ENCODE results near the gene HSF2BP.

HSF2BP gene

GRCh38 chr21:43635436-43635835, 23.9 kb downstream of the HSF2BP start:
- Mint-ChIP-seq H3K27me3 (ENCODE audit: low read depth) (no peaks in the 10 kb centered on the region), H3K9me3 (peaks cover 6% of the 10 kb centered on the region), H3K27ac (no peak overlapping the region), H3K36me3 (ENCODE audit: low read depth) (peaks cover 12% of the 10 kb centered on the region), H3K4me1 (no peaks in the 10 kb centered on the region), H3K4me3 (no peak overlapping the region)
- no peak for TF ChIP-seq CTCF (IDR thresholded peaks at IDR 0.05; ENCODE audit: unreplicated experiment in 3 of 3)

GRCh38 chr21:43634618-43635017, 24.7 kb downstream of the HSF2BP start:
- H3K36me3 Mint-ChIP-seq (ENCODE audit: low read depth): peaks cover 19% of the 10 kb centered on the region
- peaks cover 9% of the 10 kb centered on the region for H3K9me3 Mint-ChIP-seq

GRCh38 chr21:43632373-43632905, 26.8 kb downstream of the HSF2BP start:
- Mint-ChIP-seq H3K36me3 (ENCODE audit: low read depth) (peaks cover 37% of the 10 kb centered on the region), H3K4me1 (no peaks in the 10 kb centered on the region), H3K4me3 (no peak overlapping the region), H3K27me3 (ENCODE audit: low read depth) (no peaks in the 10 kb centered on the region), H3K9me3 (peaks cover 19% of the 10 kb centered on the region), H3K27ac (no peak overlapping the region)
- TF ChIP-seq CTCF (IDR thresholded peaks at IDR 0.05; ENCODE audit: unreplicated experiment in 3 of 3): no peak

More at GRCh38 chr21:43634618-43635017, 24.7 kb downstream of the HSF2BP start:
- no peak for TF ChIP-seq CTCF (IDR thresholded peaks at IDR 0.05; ENCODE audit: unreplicated experiment in 3 of 3)
- no peak overlapping the region for H3K4me3 Mint-ChIP-seq
- no peaks in the 10 kb centered on the region for H3K27me3 Mint-ChIP-seq (ENCODE audit: low read depth)
- no peak overlapping the region for H3K27ac Mint-ChIP-seq
- no peaks in the 10 kb centered on the region for H3K4me1 Mint-ChIP-seq

- peaks cover 19% of the 10 kb centered on the region for H3K9me3 Mint-ChIP-seq
- no peaks in the 10 kb centered on the region for H3K4me1 Mint-ChIP-seq
- H3K27ac Mint-ChIP-seq: no peak overlapping the region
- no peak overlapping the region for H3K4me3 Mint-ChIP-seq
- H3K27me3 Mint-ChIP-seq (ENCODE audit: low read depth): no peaks in the 10 kb centered on the region
- H3K36me3 Mint-ChIP-seq (ENCODE audit: low read depth): peaks cover 37% of the 10 kb centered on the region
- TF ChIP-seq CTCF (IDR thresholded peaks at IDR 0.05; ENCODE audit: unreplicated experiment in 3 of 3): no peak
Measured at GRCh38 chr21:43631411-43632107, 27.7 kb downstream of the HSF2BP start.

- H3K27me3 Mint-ChIP-seq (ENCODE audit: low read depth): no peaks in the 10 kb centered on the region
- H3K27ac Mint-ChIP-seq: no peak overlapping the region
- no peak for TF ChIP-seq CTCF (IDR thresholded peaks at IDR 0.05; ENCODE audit: unreplicated experiment in 3 of 3)
- peaks cover 37% of the 10 kb centered on the region for H3K36me3 Mint-ChIP-seq (ENCODE audit: low read depth)
- H3K9me3 Mint-ChIP-seq: peaks cover 19% of the 10 kb centered on the region
- H3K4me3 Mint-ChIP-seq: no peak overlapping the region
- no peaks in the 10 kb centered on the region for H3K4me1 Mint-ChIP-seq
Measured at GRCh38 chr21:43627527-43627926, 31.8 kb downstream of the HSF2BP start.

- peaks cover 30% of the 10 kb centered on the region for H3K36me3 Mint-ChIP-seq (ENCODE audit: low read depth)
- TF ChIP-seq CTCF (IDR thresholded peaks at IDR 0.05; ENCODE audit: unreplicated experiment in 3 of 3): no peak
- H3K27ac Mint-ChIP-seq: no peak overlapping the region
- no peak overlapping the region for H3K4me3 Mint-ChIP-seq
- no peaks in the 10 kb centered on the region for H3K27me3 Mint-ChIP-seq (ENCODE audit: low read depth)
- no peaks in the 10 kb centered on the region for H3K4me1 Mint-ChIP-seq
- peaks cover 17% of the 10 kb centered on the region for H3K9me3 Mint-ChIP-seq
Measured at GRCh38 chr21:43626390-43626789, 32.9 kb downstream of the HSF2BP start.
